ENCODE measurements around the gene TMEM271.
"Not testable (repeated sequence)": the region's sequence is repeated elsewhere in the genome, so short reads cannot be mapped to it uniquely, and the experiment has no call there.

The TMEM271 gene

GRCh38 chr4:560061-560460 lies 16.0 kb downstream of the TMEM271 start:
- Histone ChIP-seq H3K4me1 (ENCODE audit: control insufficient read depth, insufficient read depth, low read length) (no peaks in the 10 kb centered on the region), H3K27ac (ENCODE audit: low read depth, low read length) (no peak overlapping the region), H3K4me3 (ENCODE audit: low read length) (no peak overlapping the region), H3K9ac (ENCODE audit: low read length) (no peak overlapping the region), H3K36me3 (ENCODE audit: control insufficient read depth, insufficient read depth, low read length) (no peaks in the 10 kb centered on the region), H3K27me3 (ENCODE audit: control insufficient read depth, insufficient read depth, low read length) (peaks cover 3% of the 10 kb centered on the region)

GRCh38 chr4:555566-556275 lies 20.4 kb downstream of the TMEM271 start:
- Histone ChIP-seq H3K27ac (ENCODE audit: low read depth, low read length) (no peak overlapping the region), H3K27me3 (ENCODE audit: control insufficient read depth, insufficient read depth, low read length) (peaks cover 3% of the 10 kb centered on the region), H3K9ac (ENCODE audit: low read length) (no peak overlapping the region), H3K4me1 (ENCODE audit: control insufficient read depth, insufficient read depth, low read length) (no peaks in the 10 kb centered on the region), H3K36me3 (ENCODE audit: control insufficient read depth, insufficient read depth, low read length) (no peaks in the 10 kb centered on the region), H3K4me3 (ENCODE audit: low read length) (no peak overlapping the region)

GRCh38 chr4:554793-555320 lies 21.2 kb downstream of the TMEM271 start:
- not testable (repeated sequence) for H3K9ac ChIP-seq (ENCODE audit: low read length); H3K27ac ChIP-seq (ENCODE audit: low read depth, low read length); H3K27me3 ChIP-seq (ENCODE audit: control insufficient read depth, insufficient read depth, low read length); H3K36me3 ChIP-seq (ENCODE audit: control insufficient read depth, insufficient read depth, low read length); H3K4me3 ChIP-seq (ENCODE audit: low read length); H3K4me1 ChIP-seq (ENCODE audit: control insufficient read depth, insufficient read depth, low read length)

GRCh38 chr4:552019-552418 lies 24.1 kb downstream of the TMEM271 start:
- no peak overlapping the region for H3K27ac ChIP-seq (ENCODE audit: low read depth, low read length)
- no peak overlapping the region for H3K4me3 ChIP-seq (ENCODE audit: low read length)
- no peak overlapping the region for H3K9ac ChIP-seq (ENCODE audit: low read length)
- H3K27me3 ChIP-seq (ENCODE audit: control insufficient read depth, insufficient read depth, low read length), result no peaks in the 10 kb centered on the region
- H3K36me3 ChIP-seq (ENCODE audit: control insufficient read depth, insufficient read depth, low read length), result no peaks in the 10 kb centered on the region
- H3K4me1 ChIP-seq (ENCODE audit: control insufficient read depth, insufficient read depth, low read length), result no peaks in the 10 kb centered on the region

GRCh38 chr4:550268-550667 lies 25.8 kb downstream of the TMEM271 start:
- not testable (repeated sequence) for H3K4me3 ChIP-seq (ENCODE audit: low read length); H3K36me3 ChIP-seq (ENCODE audit: control insufficient read depth, insufficient read depth, low read length); H3K27me3 ChIP-seq (ENCODE audit: control insufficient read depth, insufficient read depth, low read length); H3K27ac ChIP-seq (ENCODE audit: low read depth, low read length); H3K9ac ChIP-seq (ENCODE audit: low read length); H3K4me1 ChIP-seq (ENCODE audit: control insufficient read depth, insufficient read depth, low read length)

GRCh38 chr4:548976-549375 lies 27.1 kb downstream of the TMEM271 start:
- H3K4me3 ChIP-seq (ENCODE audit: low read length), result no peak overlapping the region
- no peak overlapping the region for H3K9ac ChIP-seq (ENCODE audit: low read length)
- H3K36me3 ChIP-seq (ENCODE audit: control insufficient read depth, insufficient read depth, low read length), result no peaks in the 10 kb centered on the region
- H3K27ac ChIP-seq (ENCODE audit: low read depth, low read length), result no peak overlapping the region
- H3K27me3 ChIP-seq (ENCODE audit: control insufficient read depth, insufficient read depth, low read length), result no peaks in the 10 kb centered on the region
- no peaks in the 10 kb centered on the region for H3K4me1 ChIP-seq (ENCODE audit: control insufficient read depth, insufficient read depth, low read length)

- Histone ChIP-seq H3K27me3 (ENCODE audit: control insufficient read depth, insufficient read depth, low read length) (no peaks in the 10 kb centered on the region), H3K36me3 (ENCODE audit: control insufficient read depth, insufficient read depth, low read length) (no peaks in the 10 kb centered on the region), H3K27ac (ENCODE audit: low read depth, low read length) (no peak overlapping the region), H3K4me1 (ENCODE audit: control insufficient read depth, insufficient read depth, low read length) (no peaks in the 10 kb centered on the region), H3K4me3 (ENCODE audit: low read length) (no peak overlapping the region), H3K9ac (ENCODE audit: low read length) (no peak overlapping the region)
Observed at GRCh38 chr4:545612-546011, 30.5 kb downstream of the TMEM271 start.

GRCh38 chr4:544386-545105 lies 31.5 kb downstream of the TMEM271 start:
- H3K36me3 ChIP-seq (ENCODE audit: control insufficient read depth, insufficient read depth, low read length), result no peaks in the 10 kb centered on the region
- H3K9ac ChIP-seq (ENCODE audit: low read length), result no peak overlapping the region
- no peaks in the 10 kb centered on the region for H3K4me1 ChIP-seq (ENCODE audit: control insufficient read depth, insufficient read depth, low read length)
- no peak overlapping the region for H3K4me3 ChIP-seq (ENCODE audit: low read length)
- no peaks in the 10 kb centered on the region for H3K27me3 ChIP-seq (ENCODE audit: control insufficient read depth, insufficient read depth, low read length)
- H3K27ac ChIP-seq (ENCODE audit: low read depth, low read length), result no peak overlapping the region

GRCh38 chr4:541271-541670 lies 34.8 kb downstream of the TMEM271 start:
- H3K36me3 ChIP-seq (ENCODE audit: control insufficient read depth, insufficient read depth, low read length), result peaks cover 5% of the 10 kb centered on the region
- H3K4me3 ChIP-seq (ENCODE audit: low read length), result no peak overlapping the region
- no peaks in the 10 kb centered on the region for H3K27me3 ChIP-seq (ENCODE audit: control insufficient read depth, insufficient read depth, low read length)
- no peaks in the 10 kb centered on the region for H3K4me1 ChIP-seq (ENCODE audit: control insufficient read depth, insufficient read depth, low read length)
- H3K9ac ChIP-seq (ENCODE audit: low read length), result no peak overlapping the region
- no peak overlapping the region for H3K27ac ChIP-seq (ENCODE audit: low read depth, low read length)

GRCh38 chr4:538542-539142 lies 37.5 kb downstream of the TMEM271 start:
- Histone ChIP-seq H3K4me3 (ENCODE audit: low read length) (no peak overlapping the region), H3K4me1 (ENCODE audit: control insufficient read depth, insufficient read depth, low read length) (no peaks in the 10 kb centered on the region), H3K9ac (ENCODE audit: low read length) (no peak overlapping the region), H3K27ac (ENCODE audit: low read depth, low read length) (no peak overlapping the region), H3K36me3 (ENCODE audit: control insufficient read depth, insufficient read depth, low read length) (peaks cover 13% of the 10 kb centered on the region), H3K27me3 (ENCODE audit: control insufficient read depth, insufficient read depth, low read length) (no peaks in the 10 kb centered on the region)

GRCh38 chr4:537436-538264 lies 38.4 kb downstream of the TMEM271 start:
- no peak overlapping the region for H3K4me3 ChIP-seq (ENCODE audit: low read length)
- no peaks in the 10 kb centered on the region for H3K4me1 ChIP-seq (ENCODE audit: control insufficient read depth, insufficient read depth, low read length)
- H3K27me3 ChIP-seq (ENCODE audit: control insufficient read depth, insufficient read depth, low read length), result no peaks in the 10 kb centered on the region
- no peak overlapping the region for H3K27ac ChIP-seq (ENCODE audit: low read depth, low read length)
- no peak overlapping the region for H3K9ac ChIP-seq (ENCODE audit: low read length)
- peaks cover 21% of the 10 kb centered on the region for H3K36me3 ChIP-seq (ENCODE audit: control insufficient read depth, insufficient read depth, low read length)

GRCh38 chr4:536351-536972 lies 39.6 kb downstream of the TMEM271 start:
- Histone ChIP-seq H3K27me3 (ENCODE audit: control insufficient read depth, insufficient read depth, low read length) (no peaks in the 10 kb centered on the region), H3K36me3 (ENCODE audit: control insufficient read depth, insufficient read depth, low read length) (peaks cover 23% of the 10 kb centered on the region), H3K27ac (ENCODE audit: low read depth, low read length) (no peak overlapping the region), H3K4me1 (ENCODE audit: control insufficient read depth, insufficient read depth, low read length) (no peaks in the 10 kb centered on the region), H3K9ac (ENCODE audit: low read length) (no peak overlapping the region), H3K4me3 (ENCODE audit: low read length) (no peak overlapping the region)

Measured in rectal smooth muscle tissue (tissue), 1 donor.